Measurements from ENCODE around the gene GABBR2. TPM values are rescaled to one million over a fixed set of nuclear protein-coding genes. Genes with fewer than 3 reads are reported as not detected.
"Not testable (repeated sequence)": the region's sequence is repeated elsewhere in the genome, so short reads cannot be mapped to it uniquely, and the experiment has no call there.

The GABBR2 gene
- total and polyA plus RNA-seq, 2 donors: 0.14 TPM

GRCh38 chr9:98295824-98296223 lies 412.9 kb downstream of the GABBR2 start:
- Histone ChIP-seq H3K9me3 (ENCODE audit: control insufficient read depth in 2 of 2, insufficient read depth in 1 of 2, low read length in 1 of 2) (no peaks in the 10 kb centered on the region), H3K36me3 (ENCODE audit: control insufficient read depth in 2 of 2, insufficient read depth in 2 of 2, low read length in 1 of 2) (no peaks in the 10 kb centered on the region), H3K27me3 (ENCODE audit: control insufficient read depth in 2 of 2, insufficient read depth in 1 of 2, low read length in 1 of 2) (peaks cover 0 to 11% of the 10 kb centered on the region in 2 donors), H3K27ac (ENCODE audit: low read depth in 1 of 2, low read length in 1 of 2) (no peak overlapping the region), H3K4me3 (ENCODE audit: low read length in 2 of 2) (no peak overlapping the region), H3K4me1 (ENCODE audit: control insufficient read depth in 2 of 2, insufficient read depth in 2 of 2, low read length in 2 of 2) (no peaks in the 10 kb centered on the region)
- DNase-seq (ENCODE audit: low read depth in 6 of 9, low spot score in 9 of 9): no peak
- 87% methylated on average over 6 of the region's 6 CpGs for WGBS

- DNase-seq (ENCODE audit: low read depth in 6 of 9, low spot score in 9 of 9): no peak
- H3K27ac ChIP-seq (ENCODE audit: low read depth in 1 of 2, low read length in 1 of 2): no peak overlapping the region
- H3K9me3 ChIP-seq (ENCODE audit: control insufficient read depth in 2 of 2, insufficient read depth in 1 of 2, low read length in 1 of 2): no peaks in the 10 kb centered on the region
- no peak overlapping the region for H3K4me3 ChIP-seq (ENCODE audit: low read length in 2 of 2)
- H3K36me3 ChIP-seq (ENCODE audit: control insufficient read depth in 2 of 2, insufficient read depth in 2 of 2, low read length in 1 of 2): no peaks in the 10 kb centered on the region
- WGBS: 77% methylated on average over 5 of the region's 5 CpGs
- H3K4me1 ChIP-seq (ENCODE audit: control insufficient read depth in 2 of 2, insufficient read depth in 2 of 2, low read length in 2 of 2): no peaks in the 10 kb centered on the region
- H3K27me3 ChIP-seq (ENCODE audit: control insufficient read depth in 2 of 2, insufficient read depth in 1 of 2, low read length in 1 of 2): peaks cover 0 to 16% of the 10 kb centered on the region in 2 donors
Measured at GRCh38 chr9:98291820-98292219, 416.9 kb downstream of the GABBR2 start.

- Histone ChIP-seq H3K4me3 (ENCODE audit: low read length in 2 of 2) (no peak overlapping the region), H3K36me3 (ENCODE audit: control insufficient read depth in 2 of 2, insufficient read depth in 2 of 2, low read length in 1 of 2) (no peaks in the 10 kb centered on the region)
- WGBS: 96% methylated on average over 18 of the region's 18 CpGs
Measured at GRCh38 chr9:98290411-98290810, 418.3 kb downstream of the GABBR2 start.

GRCh38 chr9:98289614-98290201 lies 419.0 kb downstream of the GABBR2 start:
- Histone ChIP-seq H3K27ac (ENCODE audit: low read depth in 1 of 2, low read length in 1 of 2) (no peak overlapping the region), H3K9me3 (ENCODE audit: control insufficient read depth in 2 of 2, insufficient read depth in 1 of 2, low read length in 1 of 2) (no peaks in the 10 kb centered on the region), H3K27me3 (ENCODE audit: control insufficient read depth in 2 of 2, insufficient read depth in 1 of 2, low read length in 1 of 2) (peaks cover 0 to 16% of the 10 kb centered on the region in 2 donors), H3K4me1 (ENCODE audit: control insufficient read depth in 2 of 2, insufficient read depth in 2 of 2, low read length in 2 of 2) (no peaks in the 10 kb centered on the region), H3K4me3 (ENCODE audit: low read length in 2 of 2) (no peak overlapping the region), H3K36me3 (ENCODE audit: control insufficient read depth in 2 of 2, insufficient read depth in 2 of 2, low read length in 1 of 2) (no peaks in the 10 kb centered on the region)
- WGBS: 95% methylated on average over 12 of the region's 12 CpGs
- DNase-seq (ENCODE audit: low read depth in 6 of 9, low spot score in 9 of 9): no peak

More at GRCh38 chr9:98290411-98290810, 418.3 kb downstream of the GABBR2 start:
- H3K27ac ChIP-seq (ENCODE audit: low read depth in 1 of 2, low read length in 1 of 2): no peak overlapping the region
- no peaks in the 10 kb centered on the region for H3K9me3 ChIP-seq (ENCODE audit: control insufficient read depth in 2 of 2, insufficient read depth in 1 of 2, low read length in 1 of 2)
- peaks cover 0 to 16% of the 10 kb centered on the region in 2 donors for H3K27me3 ChIP-seq (ENCODE audit: control insufficient read depth in 2 of 2, insufficient read depth in 1 of 2, low read length in 1 of 2)
- no peak for DNase-seq (ENCODE audit: low read depth in 6 of 9, low spot score in 9 of 9)
- no peaks in the 10 kb centered on the region for H3K4me1 ChIP-seq (ENCODE audit: control insufficient read depth in 2 of 2, insufficient read depth in 2 of 2, low read length in 2 of 2)

GRCh38 chr9:98288881-98289280 lies 419.9 kb downstream of the GABBR2 start:
- H3K4me3 ChIP-seq (ENCODE audit: low read length in 2 of 2): no peak overlapping the region
- no peaks in the 10 kb centered on the region for H3K36me3 ChIP-seq (ENCODE audit: control insufficient read depth in 2 of 2, insufficient read depth in 2 of 2, low read length in 1 of 2)
- DNase-seq (ENCODE audit: low read depth in 6 of 9, low spot score in 9 of 9): no peak
- no peaks in the 10 kb centered on the region for H3K9me3 ChIP-seq (ENCODE audit: control insufficient read depth in 2 of 2, insufficient read depth in 1 of 2, low read length in 1 of 2)
- H3K27me3 ChIP-seq (ENCODE audit: control insufficient read depth in 2 of 2, insufficient read depth in 1 of 2, low read length in 1 of 2): peaks cover 0 to 16% of the 10 kb centered on the region in 2 donors
- WGBS: 96% methylated on average over 5 of the region's 5 CpGs
- H3K27ac ChIP-seq (ENCODE audit: low read depth in 1 of 2, low read length in 1 of 2): no peak overlapping the region
- no peaks in the 10 kb centered on the region for H3K4me1 ChIP-seq (ENCODE audit: control insufficient read depth in 2 of 2, insufficient read depth in 2 of 2, low read length in 2 of 2)

GRCh38 chr9:98287384-98287783 lies 421.4 kb downstream of the GABBR2 start:
- 96% methylated on average over 4 of the region's 4 CpGs for whole genome bisulfite sequencing
- Histone ChIP-seq H3K36me3 (ENCODE audit: control insufficient read depth in 2 of 2, insufficient read depth in 2 of 2, low read length in 1 of 2) (no peaks in the 10 kb centered on the region), H3K27me3 (ENCODE audit: control insufficient read depth in 2 of 2, insufficient read depth in 1 of 2, low read length in 1 of 2) (peaks cover 0 to 16% of the 10 kb centered on the region in 2 donors), H3K9me3 (ENCODE audit: control insufficient read depth in 2 of 2, insufficient read depth in 1 of 2, low read length in 1 of 2) (no peaks in the 10 kb centered on the region), H3K27ac (ENCODE audit: low read depth in 1 of 2, low read length in 1 of 2) (no peak overlapping the region), H3K4me3 (ENCODE audit: low read length in 2 of 2) (no peak overlapping the region), H3K4me1 (ENCODE audit: control insufficient read depth in 2 of 2, insufficient read depth in 2 of 2, low read length in 2 of 2) (no peaks in the 10 kb centered on the region)
- DNase-seq (ENCODE audit: low read depth in 6 of 9, low spot score in 9 of 9): no peak

- no peak for DNase-seq (ENCODE audit: low read depth in 6 of 9, low spot score in 9 of 9)
- Histone ChIP-seq H3K4me1 (ENCODE audit: control insufficient read depth in 2 of 2, insufficient read depth in 2 of 2, low read length in 2 of 2) (no peaks in the 10 kb centered on the region), H3K36me3 (ENCODE audit: control insufficient read depth in 2 of 2, insufficient read depth in 2 of 2, low read length in 1 of 2) (no peaks in the 10 kb centered on the region), H3K27me3 (ENCODE audit: control insufficient read depth in 2 of 2, insufficient read depth in 1 of 2, low read length in 1 of 2) (peaks cover 0 to 15% of the 10 kb centered on the region in 2 donors), H3K9me3 (ENCODE audit: control insufficient read depth in 2 of 2, insufficient read depth in 1 of 2, low read length in 1 of 2) (no peaks in the 10 kb centered on the region), H3K27ac (ENCODE audit: low read depth in 1 of 2, low read length in 1 of 2) (no peak overlapping the region), H3K4me3 (ENCODE audit: low read length in 2 of 2) (no peak overlapping the region)
- 88% methylated on average over 4 of the region's 4 CpGs for WGBS
Measured at GRCh38 chr9:98285446-98285845, 423.3 kb downstream of the GABBR2 start.

GRCh38 chr9:98284754-98285153 lies 424.0 kb downstream of the GABBR2 start:
- no peak overlapping the region for H3K27ac ChIP-seq (ENCODE audit: low read depth in 1 of 2, low read length in 1 of 2)
- no peaks in the 10 kb centered on the region for H3K4me1 ChIP-seq (ENCODE audit: control insufficient read depth in 2 of 2, insufficient read depth in 2 of 2, low read length in 2 of 2)
- peaks cover 0 to 16% of the 10 kb centered on the region in 2 donors for H3K27me3 ChIP-seq (ENCODE audit: control insufficient read depth in 2 of 2, insufficient read depth in 1 of 2, low read length in 1 of 2)
- WGBS: 73% methylated on average over 3 of the region's 3 CpGs
- no peak for DNase-seq (ENCODE audit: low read depth in 6 of 9, low spot score in 9 of 9)
- H3K4me3 ChIP-seq (ENCODE audit: low read length in 2 of 2): no peak overlapping the region
- no peaks in the 10 kb centered on the region for H3K9me3 ChIP-seq (ENCODE audit: control insufficient read depth in 2 of 2, insufficient read depth in 1 of 2, low read length in 1 of 2)
- H3K36me3 ChIP-seq (ENCODE audit: control insufficient read depth in 2 of 2, insufficient read depth in 2 of 2, low read length in 1 of 2): no peaks in the 10 kb centered on the region

GRCh38 chr9:98283143-98283542 lies 425.6 kb downstream of the GABBR2 start:
- H3K27me3 ChIP-seq (ENCODE audit: control insufficient read depth in 2 of 2, insufficient read depth in 1 of 2, low read length in 1 of 2): peaks cover 0 to 23% of the 10 kb centered on the region in 2 donors
- H3K4me1 ChIP-seq (ENCODE audit: control insufficient read depth in 2 of 2, insufficient read depth in 2 of 2, low read length in 2 of 2); H3K4me3 ChIP-seq (ENCODE audit: low read length in 2 of 2); DNase-seq (ENCODE audit: low read depth in 6 of 9, low spot score in 9 of 9); H3K9me3 ChIP-seq (ENCODE audit: control insufficient read depth in 2 of 2, insufficient read depth in 1 of 2, low read length in 1 of 2); H3K27ac ChIP-seq (ENCODE audit: low read depth in 1 of 2, low read length in 1 of 2); H3K36me3 ChIP-seq (ENCODE audit: control insufficient read depth in 2 of 2, insufficient read depth in 2 of 2, low read length in 1 of 2): not testable (repeated sequence)
- 89% methylated on average over 7 of the region's 7 CpGs for WGBS
